Activated T-helper 1 cell treated with anti-CD3 and anti-CD28 coated beads, Interleukin-2, amount 50 U/mL, for 16 hours (primary cell): ENCODE data around the gene CASQ1.
A peak's percentile ranks its signal among the peaks of the same experiment; 100 is the strongest.

Experiments
- DNase-seq, 2 donors: peaks; one replicate each; pipeline ENCODE4 v3.0.0-alpha.2; 2020; ENCODE audit warnings: low read depth in 1 of 2, low spot score in 1 of 2

CASQ1 gene

GRCh38 chr1:160205242-160206035, 15.1 kb downstream of the CASQ1 start, which contains the start of gene PEA15:
TSS of gene PEA15 (plus strand) at chr1:160205384. CDS start at chr1:160211545, 6,161 bp downstream.
- peak; percentile 30 to 55 for DNase-seq

GRCh38 chr1:160206036-160206389, 15.6 kb downstream of the CASQ1 start:
- peak in 1 of 2 donors; percentile 19 for DNase-seq

GRCh38 chr1:160206421-160207117, 16.2 kb downstream of the CASQ1 start:
- no peak for DNase-seq

- DNase-seq: no peak
These were observed 16.8 kb downstream of the CASQ1 start for GRCh38 chr1:160207118-160207650.

- no peak for DNase-seq
These were observed 17.6 kb downstream of the CASQ1 start for GRCh38 chr1:160207771-160208556.

GRCh38 chr1:160208557-160209320, 18.4 kb downstream of the CASQ1 start:
- no peak for DNase-seq

- DNase-seq: no peak
These were observed 19.1 kb downstream of the CASQ1 start for GRCh38 chr1:160209321-160210046.

GRCh38 chr1:160210561-160210960, 20.2 kb downstream of the CASQ1 start:
- no peak for DNase-seq

GRCh38 chr1:160211046-160211790, 20.8 kb downstream of the CASQ1 start:
- DNase-seq: no peak

GRCh38 chr1:160214481-160215140, 24.2 kb downstream of the CASQ1 start:
- no peak for DNase-seq

- no peak for DNase-seq
These were observed 25.9 kb downstream of the CASQ1 start for GRCh38 chr1:160216301-160216700.

- no peak for DNase-seq
These were observed 27.2 kb downstream of the CASQ1 start for GRCh38 chr1:160217481-160218051.

GRCh38 chr1:160219062-160219929, 28.9 kb downstream of the CASQ1 start:
- DNase-seq: no peak

GRCh38 chr1:160220301-160220700, 29.9 kb downstream of the CASQ1 start:
- no peak for DNase-seq

GRCh38 chr1:160221089-160221488, 30.7 kb downstream of the CASQ1 start:
- no peak for DNase-seq

GRCh38 chr1:160222546-160222945, 32.2 kb downstream of the CASQ1 start:
- no peak for DNase-seq

GRCh38 chr1:160224606-160225005, 34.2 kb downstream of the CASQ1 start:
- no peak for DNase-seq
